ENCODE data around the gene NKG7. TPM values are rescaled to one million over a fixed set of nuclear protein-coding genes. Genes with fewer than 3 reads are reported as not detected.

Gene NKG7
- total RNA-seq, 3 donors from 2014 or later (not counting 1 experiment from before 2014, with no cell fraction given) = 2,907 to 3,894 (median 3,151) TPM

DNA sequence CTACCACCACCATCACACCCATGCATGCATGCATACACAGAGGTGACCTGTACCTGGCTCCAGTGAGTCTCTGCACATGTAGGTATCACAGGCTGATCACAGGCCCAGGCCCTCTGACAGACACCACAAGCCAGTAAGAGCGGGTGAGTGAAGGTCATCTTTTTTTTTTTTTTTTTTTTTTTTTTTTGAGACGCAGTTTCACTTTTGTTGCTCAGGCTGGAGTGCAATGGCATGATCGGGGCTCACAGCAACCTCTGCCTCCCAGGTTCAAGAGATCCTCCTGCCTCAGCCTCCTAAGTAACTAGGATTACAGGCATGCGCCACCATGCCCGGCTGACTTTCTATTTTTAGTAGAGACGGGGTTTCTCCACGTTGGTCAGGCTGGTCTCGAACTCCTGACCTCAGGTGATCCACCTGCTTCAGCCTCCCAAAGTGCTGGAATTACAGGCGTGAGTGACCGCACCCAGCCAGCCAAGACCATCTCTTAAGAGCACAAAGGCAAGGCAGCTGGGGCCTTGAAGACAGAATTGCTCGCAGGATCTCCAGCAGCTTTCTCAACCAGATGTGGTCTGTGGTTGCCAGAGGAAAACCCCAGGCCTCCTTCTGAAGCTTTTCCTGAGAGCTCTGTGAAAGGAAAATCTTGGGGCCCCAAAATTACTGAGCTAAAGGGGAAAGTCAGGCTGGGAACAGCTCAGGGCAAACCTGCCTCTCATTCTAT lies 3.2 kb upstream of the NKG7 start:
- peak overlapping the region; percentile 96 for H3K27ac ChIP-seq (ENCODE audit: low read length)
- DNase-seq = peak; percentile 44 to 77
- WGBS (ENCODE audit: insufficient coverage) = 11% methylated on average over 11 of the region's 11 CpGs
- TF ChIP-seq, protein P1, sequence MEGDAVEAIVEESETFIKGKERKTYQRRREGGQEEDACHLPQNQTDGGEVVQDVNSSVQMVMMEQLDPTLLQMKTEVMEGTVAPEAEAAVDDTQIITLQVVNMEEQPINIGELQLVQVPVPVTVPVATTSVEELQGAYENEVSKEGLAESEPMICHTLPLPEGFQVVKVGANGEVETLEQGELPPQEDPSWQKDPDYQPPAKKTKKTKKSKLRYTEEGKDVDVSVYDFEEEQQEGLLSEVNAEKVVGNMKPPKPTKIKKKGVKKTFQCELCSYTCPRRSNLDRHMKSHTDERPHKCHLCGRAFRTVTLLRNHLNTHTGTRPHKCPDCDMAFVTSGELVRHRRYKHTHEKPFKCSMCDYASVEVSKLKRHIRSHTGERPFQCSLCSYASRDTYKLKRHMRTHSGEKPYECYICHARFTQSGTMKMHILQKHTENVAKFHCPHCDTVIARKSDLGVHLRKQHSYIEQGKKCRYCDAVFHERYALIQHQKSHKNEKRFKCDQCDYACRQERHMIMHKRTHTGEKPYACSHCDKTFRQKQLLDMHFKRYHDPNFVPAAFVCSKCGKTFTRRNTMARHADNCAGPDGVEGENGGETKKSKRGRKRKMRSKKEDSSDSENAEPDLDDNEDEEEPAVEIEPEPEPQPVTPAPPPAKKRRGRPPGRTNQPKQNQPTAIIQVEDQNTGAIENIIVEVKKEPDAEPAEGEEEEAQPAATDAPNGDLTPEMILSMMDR (IDR thresholded peaks at IDR 0.05) = no peak
- Mint-ChIP-seq H3K4me1 (peaks cover 61 to 73% of the 10 kb centered on the region in 2 donors), H3K27me3 (ENCODE audit: low read depth in 2 of 2) (no peaks in the 10 kb centered on the region), H3K9me3 (no peaks in the 10 kb centered on the region), H3K4me3 (peak overlapping the region; percentile 84), H3K36me3 (peaks cover 9% of the 10 kb centered on the region), H3K27ac (peak overlapping the region; percentile 88 to 94)
- no peaks in the 10 kb centered on the region for H3K9me3 ChIP-seq (ENCODE audit: control insufficient read depth, insufficient read depth, low read length)
- ATAC-seq = peak in 1 of 3 donors; percentile 8
- H3K4me3 ChIP-seq (ENCODE audit: low read length) = no peak overlapping the region
- peaks cover 7% of the 10 kb centered on the region for H3K36me3 ChIP-seq (ENCODE audit: control insufficient read depth, insufficient read depth, low read length)
- peaks cover 78% of the 10 kb centered on the region for H3K4me1 ChIP-seq (ENCODE audit: control insufficient read depth, insufficient read depth, low read length)
- H3K27me3 ChIP-seq (ENCODE audit: control insufficient read depth, insufficient read depth, low read length) = no peaks in the 10 kb centered on the region
- intact Hi-C loops (cut with micrococcal nuclease) = no loop called here

DNA sequence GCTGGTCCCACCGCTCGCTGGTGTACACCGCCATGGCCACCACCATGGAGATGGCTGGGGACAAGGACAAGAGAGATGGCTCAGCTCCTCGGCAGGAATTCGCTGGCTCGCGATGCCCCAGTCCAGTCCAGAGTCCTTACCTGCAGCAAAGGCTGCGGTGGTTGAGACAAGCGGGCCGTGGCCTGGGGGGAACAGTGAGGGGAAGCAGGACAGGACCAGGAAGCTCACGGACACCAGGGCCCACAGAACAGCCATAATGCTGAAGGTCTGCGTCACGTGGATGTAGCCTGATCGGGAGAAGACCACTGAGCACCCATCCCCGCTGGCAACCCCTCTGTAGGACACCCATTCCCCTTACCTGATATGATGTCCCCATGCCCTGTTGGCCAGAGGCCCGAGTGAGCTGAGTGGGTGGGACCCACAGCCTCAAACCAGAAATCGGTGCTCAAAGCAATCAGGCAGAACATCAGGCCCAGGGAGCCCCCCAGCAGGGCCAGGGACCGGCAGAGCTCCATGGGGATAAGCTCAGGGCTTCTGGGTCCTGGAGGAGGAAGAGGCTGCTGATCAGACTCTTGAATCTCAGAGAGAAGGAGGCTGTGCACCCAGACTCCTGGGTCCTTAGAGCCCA lies 319 bp downstream of the NKG7 start:
- peak overlapping the region; percentile 98 for H3K4me3 Mint-ChIP-seq
- ATAC-seq (no peak), DNase-seq (peak in 1 of 2 donors; percentile 35)
- Histone ChIP-seq H3K36me3 (ENCODE audit: control insufficient read depth, insufficient read depth, low read length) (peaks cover 7% of the 10 kb centered on the region), H3K27ac (ENCODE audit: low read length) (peak overlapping the region; percentile 96), H3K9me3 (ENCODE audit: control insufficient read depth, insufficient read depth, low read length) (no peaks in the 10 kb centered on the region), H3K27me3 (ENCODE audit: control insufficient read depth, insufficient read depth, low read length) (no peaks in the 10 kb centered on the region), H3K4me1 (ENCODE audit: control insufficient read depth, insufficient read depth, low read length) (peaks cover 93% of the 10 kb centered on the region), H3K4me3 (ENCODE audit: low read length) (peak overlapping the region; percentile 95)
- no peaks in the 10 kb centered on the region for H3K27me3 Mint-ChIP-seq (ENCODE audit: low read depth in 2 of 2)
- peaks cover 65 to 85% of the 10 kb centered on the region in 2 donors for H3K4me1 Mint-ChIP-seq
- TF ChIP-seq, protein P1 (IDR thresholded peaks at IDR 0.05) = no peak
- intact Hi-C loops (cut with micrococcal nuclease) = loop anchor here (1.0 kb wide), 1 partner anchor 22 kb away; no protein-coding TSS in a partner anchor
- whole genome bisulfite sequencing (ENCODE audit: insufficient coverage) = 28% methylated on average over 18 of the region's 18 CpGs
- H3K36me3 Mint-ChIP-seq = peaks cover 18% of the 10 kb centered on the region
- H3K9me3 Mint-ChIP-seq = no peaks in the 10 kb centered on the region
- peak overlapping the region; percentile 88 to 94 for H3K27ac Mint-ChIP-seq

DNA sequence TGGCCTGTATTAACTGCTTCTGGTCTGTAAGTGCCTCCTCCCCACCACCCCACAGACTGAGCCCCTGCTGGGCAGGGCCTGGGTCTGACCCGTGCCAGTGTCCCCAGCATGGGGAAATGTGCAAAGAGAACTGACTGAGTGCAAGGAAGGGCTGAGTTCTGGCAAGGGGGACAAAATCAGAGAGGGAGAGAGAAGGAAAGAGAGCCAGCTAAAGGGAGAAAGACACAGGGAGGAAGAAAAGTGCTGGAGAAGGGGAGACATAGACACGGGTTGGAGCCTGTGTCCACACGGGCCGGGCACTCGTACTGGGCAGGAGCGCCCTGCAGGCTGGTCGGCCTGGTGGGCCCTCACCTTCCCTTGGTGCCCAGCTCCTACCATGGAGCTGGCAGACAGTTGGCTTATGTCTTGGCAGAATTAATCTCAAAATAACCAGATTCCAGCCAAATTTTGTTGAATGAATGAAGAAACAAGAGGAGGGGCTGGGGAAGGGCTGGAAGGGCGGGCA lies 1.2 kb downstream of the NKG7 start:
- ATAC-seq = no peak

More for the DNA sequence above, 1.2 kb downstream of the NKG7 start:
- peaks cover 18% of the 10 kb centered on the region for H3K36me3 Mint-ChIP-seq
- TF ChIP-seq, protein P1 (IDR thresholded peaks at IDR 0.05) = no peak
- Histone ChIP-seq H3K4me3 (ENCODE audit: low read length) (peak overlapping the region; percentile 95), H3K9me3 (ENCODE audit: control insufficient read depth, insufficient read depth, low read length) (no peaks in the 10 kb centered on the region), H3K27me3 (ENCODE audit: control insufficient read depth, insufficient read depth, low read length) (no peaks in the 10 kb centered on the region), H3K4me1 (ENCODE audit: control insufficient read depth, insufficient read depth, low read length) (peaks cover 95% of the 10 kb centered on the region), H3K27ac (ENCODE audit: low read length) (peak overlapping the region; percentile 96), H3K36me3 (ENCODE audit: control insufficient read depth, insufficient read depth, low read length) (peaks cover 7% of the 10 kb centered on the region)
- H3K27me3 Mint-ChIP-seq (ENCODE audit: low read depth in 2 of 2) = no peaks in the 10 kb centered on the region
- H3K4me1 Mint-ChIP-seq = peaks cover 66 to 85% of the 10 kb centered on the region in 2 donors
- 39% methylated on average over 8 of the region's 8 CpGs for WGBS (ENCODE audit: insufficient coverage)
- no peaks in the 10 kb centered on the region for H3K9me3 Mint-ChIP-seq
- DNase-seq = no peak
- H3K27ac Mint-ChIP-seq = peak overlapping the region; percentile 88 to 94
- peak overlapping the region; percentile 98 for H3K4me3 Mint-ChIP-seq
- intact Hi-C loops (cut with micrococcal nuclease) = no loop called here
